Measurements from ENCODE around the gene AGAP4. TPM values are rescaled to one million over a fixed set of nuclear protein-coding genes. Genes with fewer than 3 reads are reported as not detected.
"Not testable (repeated sequence)": the region's sequence is repeated elsewhere in the genome, so short reads cannot be mapped to it uniquely, and the experiment has no call there.

Gene AGAP4
- total and polyA plus RNA-seq, 2 of the 8 experiments (the other 6 are each of a cell fraction or from before 2014, with no cell fraction given): 13.5 to 13.9 TPM

GRCh38 chr10:45857931-45858330 is 10.6 kb upstream of the AGAP4 start:
- POLR2A ChIA-PET (ENCODE audit: partially characterized antibody); H3K27me3 ChIP-seq (replicated peaks in 1 of 4; ENCODE audit: control insufficient read depth in 3 of 4, extremely low read depth in 1 of 4, insufficient read depth in 3 of 4, low read length in 3 of 4); H2BK12ac ChIP-seq (ENCODE audit: low read depth, low read length); H3K14ac ChIP-seq (ENCODE audit: insufficient read length); H4K20me1 ChIP-seq (replicated peaks in 1 of 2; ENCODE audit: control insufficient read depth in 1 of 2, insufficient read depth in 2 of 2, low read length in 2 of 2); H4K91ac ChIP-seq (replicated peaks; ENCODE audit: insufficient read length, low read length); H2AK5ac ChIP-seq (ENCODE audit: low read depth, low read length); H2AFZ ChIP-seq (ENCODE audit: low read length); H4K5ac ChIP-seq (ENCODE audit: insufficient read length, low read depth, low read length); H3K23me2 ChIP-seq (ENCODE audit: low read depth, low read length); H4K8ac ChIP-seq (ENCODE audit: extremely low read depth, insufficient read depth, low read length); H3K79me1 ChIP-seq (ENCODE audit: low read depth, low read length); H3K4me3 ChIP-seq (ENCODE audit: extremely low read depth in 1 of 4, insufficient read depth in 2 of 4, low read depth in 3 of 4, low read length in 4 of 4); H2BK15ac ChIP-seq (ENCODE audit: low read length); H2BK20ac ChIP-seq (ENCODE audit: low read length); FAIRE-seq; H3K4ac ChIP-seq (replicated peaks; ENCODE audit: insufficient read length, low read depth, low read length); H3K9ac ChIP-seq (replicated peaks in 1 of 4; ENCODE audit: extremely low read depth in 1 of 4, low read depth in 3 of 4, low read length in 3 of 4); H2BK5ac ChIP-seq (ENCODE audit: low read depth, low read length); H3K23ac ChIP-seq (ENCODE audit: insufficient read length); DNase-seq (ENCODE audit: low read depth in 1 of 2, low spot score in 2 of 2); H3K18ac ChIP-seq (ENCODE audit: extremely low read depth, low read length); H3K27ac ChIP-seq (ENCODE audit: low read depth, low read length); H3K9me3 ChIP-seq (ENCODE audit: insufficient read depth in 2 of 2, low read depth in 1 of 2, low read length in 1 of 2); H3K4me2 ChIP-seq (ENCODE audit: insufficient read depth in 1 of 2, low read depth in 2 of 2, low read length in 2 of 2); H3K36me3 ChIP-seq (ENCODE audit: control insufficient read depth in 2 of 4, insufficient read depth in 4 of 4, low read length in 3 of 4); H3K4me1 ChIP-seq (replicated peaks in 1 of 4; ENCODE audit: control insufficient read depth in 3 of 4, insufficient read depth in 4 of 4, low read length in 3 of 4); H3K56ac ChIP-seq (replicated peaks; ENCODE audit: insufficient read length, low read depth, low read length); H3K79me2 ChIP-seq (ENCODE audit: control insufficient read depth in 1 of 2, insufficient read depth in 2 of 2, low read length in 2 of 2); CTCF ChIA-PET (ENCODE audit: partially characterized antibody); H2BK120ac ChIP-seq (replicated peaks; ENCODE audit: low read depth, low read length): not testable (repeated sequence)
- 92% methylated on average over 4 of the region's 4 CpGs; no CpG with 5 or more reads in 1 of the 2 experiments for WGBS, 2 experiments (ENCODE audit: extremely low coverage in 1 of 2, insufficient coverage in 1 of 2, insufficient read length in 1 of 2, insufficient replicate concordance in 2 of 2, low coverage in 1 of 2, low lambda C conversion rate in 2 of 2, missing lambda C conversion rate in 1 of 2)

DNA sequence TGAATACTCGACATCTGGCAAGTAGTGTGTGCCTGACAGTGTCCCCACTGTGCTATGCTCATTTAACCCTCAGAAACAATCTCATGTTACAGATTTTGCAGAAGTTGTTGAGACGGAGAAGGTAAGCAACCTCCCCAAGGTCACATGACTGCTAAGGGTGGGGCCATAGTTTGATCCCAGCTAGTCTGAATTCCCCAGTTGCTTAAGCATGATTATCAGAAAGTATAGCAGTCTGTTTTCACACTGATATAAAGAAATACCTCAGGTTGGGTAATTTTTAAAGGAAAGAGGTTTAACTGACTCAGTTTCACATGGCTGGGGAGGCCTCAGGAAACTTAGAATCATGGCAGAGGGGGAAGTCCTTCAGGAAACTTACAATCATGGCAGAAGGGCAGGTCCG is 1.2 kb upstream of the AGAP4 start:
- H3K9me3 ChIP-seq (ENCODE audit: insufficient read depth in 2 of 2, low read depth in 1 of 2, low read length in 1 of 2); H2BK20ac ChIP-seq (ENCODE audit: low read length); H2BK5ac ChIP-seq (ENCODE audit: low read depth, low read length); FAIRE-seq; H3K4ac ChIP-seq (replicated peaks; ENCODE audit: insufficient read length, low read depth, low read length); H2BK15ac ChIP-seq (ENCODE audit: low read length); H3K27ac ChIP-seq (ENCODE audit: low read depth, low read length); H3K36me3 ChIP-seq (ENCODE audit: control insufficient read depth in 2 of 4, insufficient read depth in 4 of 4, low read length in 3 of 4); H3K4me3 ChIP-seq (ENCODE audit: extremely low read depth in 1 of 4, insufficient read depth in 2 of 4, low read depth in 3 of 4, low read length in 4 of 4); H2AK5ac ChIP-seq (ENCODE audit: low read depth, low read length); H3K9ac ChIP-seq (replicated peaks in 1 of 4; ENCODE audit: extremely low read depth in 1 of 4, low read depth in 3 of 4, low read length in 3 of 4); H3K23me2 ChIP-seq (ENCODE audit: low read depth, low read length); H3K4me2 ChIP-seq (ENCODE audit: insufficient read depth in 1 of 2, low read depth in 2 of 2, low read length in 2 of 2); H3K56ac ChIP-seq (replicated peaks; ENCODE audit: insufficient read length, low read depth, low read length); H3K79me2 ChIP-seq (ENCODE audit: control insufficient read depth in 1 of 2, insufficient read depth in 2 of 2, low read length in 2 of 2); H3K79me1 ChIP-seq (ENCODE audit: low read depth, low read length); H2BK12ac ChIP-seq (ENCODE audit: low read depth, low read length); H3K4me1 ChIP-seq (replicated peaks in 1 of 4; ENCODE audit: control insufficient read depth in 3 of 4, insufficient read depth in 4 of 4, low read length in 3 of 4); POLR2A ChIA-PET (ENCODE audit: partially characterized antibody); CTCF ChIA-PET (ENCODE audit: partially characterized antibody); H2BK120ac ChIP-seq (replicated peaks; ENCODE audit: low read depth, low read length); H3K23ac ChIP-seq (ENCODE audit: insufficient read length); DNase-seq (ENCODE audit: low read depth in 1 of 2, low spot score in 2 of 2); H4K91ac ChIP-seq (replicated peaks; ENCODE audit: insufficient read length, low read length); H4K8ac ChIP-seq (ENCODE audit: extremely low read depth, insufficient read depth, low read length); H3K18ac ChIP-seq (ENCODE audit: extremely low read depth, low read length); H3K27me3 ChIP-seq (replicated peaks in 1 of 4; ENCODE audit: control insufficient read depth in 3 of 4, extremely low read depth in 1 of 4, insufficient read depth in 3 of 4, low read length in 3 of 4); H4K20me1 ChIP-seq (replicated peaks in 1 of 2; ENCODE audit: control insufficient read depth in 1 of 2, insufficient read depth in 2 of 2, low read length in 2 of 2); H4K5ac ChIP-seq (ENCODE audit: insufficient read length, low read depth, low read length); H3K14ac ChIP-seq (ENCODE audit: insufficient read length); H2AFZ ChIP-seq (ENCODE audit: low read length): not testable (repeated sequence)
- WGBS, 2 experiments (ENCODE audit: extremely low coverage in 1 of 2, insufficient coverage in 1 of 2, insufficient read length in 1 of 2, insufficient replicate concordance in 2 of 2, low coverage in 1 of 2, low lambda C conversion rate in 2 of 2, missing lambda C conversion rate in 1 of 2): 76% methylated on average over 2 of the region's 3 CpGs; no CpG with 5 or more reads in 1 of the 2 experiments

All from H1 (cell line).